H9 (cell line): Measurements from ENCODE around the gene FOXN4. TPM values are rescaled to one million over a fixed set of nuclear protein-coding genes. Genes with fewer than 3 reads are reported as not detected.
A peak's percentile ranks its signal among the peaks of the same experiment; 100 is the strongest.

ENCODE experiments used
- DNase-seq: peaks from one replicate; pipeline ENCODE4 v3.0.0-alpha.2; 2017
- H2AFZ ChIP-seq: one replicate; pipeline ENCODE4 v1.6.1; 2013; ENCODE audit warnings: mild to moderate bottlenecking, low read length, control low read depth, moderate library complexity
- H2AK5ac ChIP-seq: 2 replicates; pipeline ENCODE4 v1.6.1; 2013; ENCODE audit warnings: low read length, control low read depth, mixed read lengths; ENCODE audit not compliant: insufficient read length
- H2BK120ac ChIP-seq: one replicate; pipeline ENCODE4 v1.6.1; 2013; ENCODE audit warnings: low read depth, mild to moderate bottlenecking, low read length, control low read depth, inconsistent platforms; ENCODE audit not compliant: poor library complexity, severe bottlenecking
- H2BK12ac ChIP-seq: 2 replicates; pipeline ENCODE4 v1.6.1; 2013; ENCODE audit warnings: low read length, control low read depth, mixed read lengths, low read depth; ENCODE audit not compliant: insufficient read length
- H2BK15ac ChIP-seq: 2 replicates; pipeline ENCODE4 v1.6.1; 2013; ENCODE audit warnings: low read depth, low read length, control low read depth
- H2BK20ac ChIP-seq: one replicate; pipeline ENCODE4 v1.6.1; 2013; ENCODE audit warnings: low read depth, mild to moderate bottlenecking, low read length, control low read depth, inconsistent platforms; ENCODE audit not compliant: poor library complexity, severe bottlenecking
- H2BK5ac ChIP-seq: 2 replicates; pipeline ENCODE4 v1.6.1; 2013; ENCODE audit warnings: low read length, control low read depth, mixed read lengths; ENCODE audit not compliant: insufficient read length
- H3K14ac ChIP-seq: 2 replicates; pipeline ENCODE4 v1.6.1; 2013; ENCODE audit warnings: low read length, control low read depth; ENCODE audit not compliant: insufficient read depth
- H3K18ac ChIP-seq: 2 replicates; pipeline ENCODE4 v1.6.1; 2013; ENCODE audit warnings: low read depth, mild to moderate bottlenecking, mixed read lengths, low read length, control low read depth; ENCODE audit not compliant: insufficient read length
- H3K23ac ChIP-seq: 2 replicates; pipeline ENCODE4 v1.6.1; 2013; ENCODE audit warnings: low read length, control low read depth, mixed read lengths, low read depth; ENCODE audit not compliant: insufficient read length
- H3K23me2 ChIP-seq: 2 replicates; pipeline ENCODE4 v1.6.1; 2013; ENCODE audit warnings: low read depth, mild to moderate bottlenecking, mixed read lengths, low read length, control low read depth; ENCODE audit not compliant: insufficient read length, poor library complexity, severe bottlenecking
- H3K27ac ChIP-seq: 2 replicates; pipeline ENCODE4 v1.5.1; 2013; ENCODE audit warnings: low read length, control low read depth, mixed read lengths, low read depth; ENCODE audit not compliant: insufficient read length
- H3K27me3 ChIP-seq: 2 replicates; pipeline ENCODE4 v1.6.1; 2013; ENCODE audit warnings: low read length, control low read depth, inconsistent platforms; ENCODE audit not compliant: insufficient read depth
- H3K4ac ChIP-seq: 2 replicates; pipeline ENCODE4 v1.6.1; 2013; ENCODE audit warnings: low read depth, mild to moderate bottlenecking, control low read depth, inconsistent platforms, low read length, moderate library complexity
- H3K4me1 ChIP-seq: 2 replicates; pipeline ENCODE4 v1.6.1; 2013; ENCODE audit warnings: low read length, control low read depth, inconsistent platforms; ENCODE audit not compliant: insufficient read depth
- H3K4me2 ChIP-seq: 2 replicates; pipeline ENCODE4 v1.6.1; 2013; ENCODE audit warnings: low read length, control low read depth, mixed read lengths; ENCODE audit not compliant: insufficient read length, insufficient read depth
- H3K56ac ChIP-seq: 2 replicates; pipeline ENCODE4 v1.6.1; 2013; ENCODE audit warnings: low read depth, mild to moderate bottlenecking, mixed read lengths, low read length, control low read depth; ENCODE audit not compliant: insufficient read length
- H3K79me1 ChIP-seq: 2 replicates; pipeline ENCODE4 v1.6.1; 2013; ENCODE audit warnings: low read depth, mild to moderate bottlenecking, moderate library complexity, low read length, control low read depth, inconsistent platforms; ENCODE audit not compliant: insufficient read depth, poor library complexity, severe bottlenecking
- H3K79me2 ChIP-seq: 2 replicates; pipeline ENCODE4 v1.6.1; 2013; ENCODE audit warnings: low read length, control low read depth, inconsistent platforms; ENCODE audit not compliant: insufficient read depth
- H3K9ac ChIP-seq: 2 replicates; pipeline ENCODE4 v1.6.1; 2013; ENCODE audit warnings: low read length, control low read depth, mixed read lengths; ENCODE audit not compliant: insufficient read length; ENCODE audit errors: extremely low read depth
- H3K9me3 ChIP-seq: one replicate; pipeline ENCODE4 v1.6.1; 2013; ENCODE audit warnings: low read depth, low read length, inconsistent platforms; ENCODE audit not compliant: control insufficient read depth
- H3T11ph ChIP-seq: one replicate; pipeline ENCODE4 v1.6.1; 2013; ENCODE audit warnings: mild to moderate bottlenecking, low read length, control low read depth, inconsistent platforms
- H4K20me1 ChIP-seq: one replicate; pipeline ENCODE4 v1.6.1; 2013; ENCODE audit not compliant: control insufficient read depth, insufficient read length, insufficient read depth
- H4K5ac ChIP-seq: 2 replicates; pipeline ENCODE4 v1.6.1; 2013; ENCODE audit warnings: low read depth, mild to moderate bottlenecking, mixed read lengths, low read length, control low read depth; ENCODE audit not compliant: insufficient read length
- H4K8ac ChIP-seq: replicated peaks from 2 replicates; pipeline ENCODE4 v1.6.1; 2013; ENCODE audit warnings: low read length, control low read depth, mixed read lengths, low read depth; ENCODE audit not compliant: insufficient read length
- H4K91ac ChIP-seq: 2 replicates; pipeline ENCODE4 v1.6.1; 2013; ENCODE audit warnings: low read depth, mild to moderate bottlenecking, moderate library complexity, mixed read lengths, low read length, control low read depth; ENCODE audit not compliant: insufficient read length
- H3K27ac Mint-ChIP-seq, 3 experiments: 2 replicates in 2 of 3; 3 replicates in 1 of 3; pipeline ENCODE4 v1.8.0; 2020 to 2021; ENCODE audit warnings: mixed read lengths in 3 of 3, mild to moderate bottlenecking in 1 of 3, moderate library complexity in 1 of 3
- H3K27me3 Mint-ChIP-seq: 2 replicates; pipeline ENCODE4 v1.8.0; 2021; ENCODE audit warnings: low read depth, mild to moderate bottlenecking, moderate library complexity, mixed read lengths
- H3K36me3 Mint-ChIP-seq, 3 experiments: 2 replicates in 2 of 3; 3 replicates in 1 of 3; pipeline ENCODE4 v1.8.0; 2020 to 2021; ENCODE audit warnings: low read depth in 3 of 3, mixed read lengths in 3 of 3; ENCODE audit not compliant: insufficient read depth in 1 of 3
- H3K4me1 Mint-ChIP-seq, 2 experiments: 2 replicates each; pipeline ENCODE4 v1.8.0; 2020; ENCODE audit warnings: mixed read lengths in 2 of 2
- H3K4me3 Mint-ChIP-seq, 2 experiments: 2 replicates in 1 of 2; 3 replicates in 1 of 2; pipeline ENCODE4 v1.8.0; 2020 to 2021; ENCODE audit warnings: mild to moderate bottlenecking in 2 of 2, mixed read lengths in 2 of 2, moderate library complexity in 1 of 2
- H3K9me3 Mint-ChIP-seq, 2 experiments: 2 replicates in 1 of 2; 3 replicates in 1 of 2; pipeline ENCODE4 v1.8.0; 2020; ENCODE audit warnings: mild to moderate bottlenecking in 2 of 2, mixed read lengths in 2 of 2, moderate library complexity in 1 of 2
- WGBS: extraction: QIAGEN DNeasy Blood & Tissue Kit; methylation state at CpG from one replicate; pipeline ENCODE4 v1.1.7; 2013; ENCODE audit warnings: missing lambda C conversion rate, low lambda C conversion rate, mixed read lengths; ENCODE audit not compliant: insufficient read length; ENCODE audit errors: extremely low coverage; 5-methylcytosine and 5-hydroxymethylcytosine counted together
- total RNA-seq: library from RNA; stranded (reverse); gene quantifications from 2 replicates; pipeline ENCODE4 v1.2.1, GENCODE V29; 2021
- TF ChIP-seq, protein P1 (sequence below): fragments of 200-600 bp; sonication (generic); conservative IDR thresholded peaks from 3 replicates; pipeline ENCODE4 v1.8.0; 2021; ENCODE audit warnings: antibody characterized with exemption, mild to moderate bottlenecking

Gene FOXN4
- total RNA-seq, 1 experiment from 2014 or later, result 0.39 TPM

DNA sequence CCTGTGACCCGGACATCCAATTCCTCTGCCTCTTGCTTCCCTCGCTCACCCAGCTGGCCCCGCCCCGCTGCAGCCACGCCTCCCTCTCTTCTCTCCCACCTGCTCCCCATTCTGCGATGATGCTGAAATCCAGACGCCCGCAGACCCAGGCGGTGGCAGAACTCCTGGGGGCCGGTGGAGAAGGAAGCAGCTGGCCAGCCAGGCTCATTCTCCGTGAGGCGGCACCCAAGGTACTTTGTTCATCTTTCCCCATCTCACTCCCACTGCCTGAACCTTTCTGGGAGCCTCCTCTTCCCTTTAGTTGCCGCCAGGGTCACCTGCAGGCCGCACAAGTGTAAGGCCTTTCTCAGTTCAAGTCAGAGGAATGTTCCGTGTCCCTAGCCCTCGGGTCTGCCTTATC is 35.7 kb downstream of the FOXN4 start:
- no CpG with 5 or more reads among the region's 16 CpGs for WGBS
- Histone ChIP-seq H3K14ac (no peak overlapping the region), H4K5ac (no peak overlapping the region), H3K79me1 (no peaks in the 10 kb centered on the region), H4K8ac (no peak overlapping the region), H3K27me3 (no peaks in the 10 kb centered on the region), H3K23ac (no peak overlapping the region), H3K9me3 (no peaks in the 10 kb centered on the region), H2AK5ac (no peak overlapping the region), H4K91ac (no peak overlapping the region), H3K4me2 (peak overlapping the region; percentile 34), H3K4me1 (no peaks in the 10 kb centered on the region; the same call in 1 of the 2 replicates), H2BK120ac (no peak overlapping the region), H3K9ac (no peak overlapping the region), H4K20me1 (no peaks in the 10 kb centered on the region), H2BK5ac (no peak overlapping the region), H2AFZ (no peak overlapping the region), H3K27ac (no peak overlapping the region), H3K4ac (no peak overlapping the region), H2BK15ac (no peak overlapping the region), H3K56ac (no peak overlapping the region), H3K23me2 (peaks cover 3% of the 10 kb centered on the region), H3K79me2 (no peaks in the 10 kb centered on the region), H3T11ph (no peak overlapping the region), H2BK12ac (no peak overlapping the region), H3K18ac (no peak overlapping the region), H2BK20ac (no peak overlapping the region)
- DNase-seq, result peak; percentile 85
- Mint-ChIP-seq H3K4me1 (peaks cover 14 to 16% of the 10 kb centered on the region in 2 experiments), H3K36me3 (peaks cover 0 to 7% (median 3%) of the 10 kb centered on the region in 3 experiments; a peak in 5 of 7 replicates), H3K27me3 (peaks cover 12% of the 10 kb centered on the region), H3K27ac (no peak overlapping the region), H3K4me3 (peak overlapping the region in 1 of 2 experiments; percentile 31; a peak in 3 of 5 replicates), H3K9me3 (peaks cover 4 to 6% of the 10 kb centered on the region in 2 experiments; a peak in 3 of 5 replicates)
- TF ChIP-seq, protein P1, sequence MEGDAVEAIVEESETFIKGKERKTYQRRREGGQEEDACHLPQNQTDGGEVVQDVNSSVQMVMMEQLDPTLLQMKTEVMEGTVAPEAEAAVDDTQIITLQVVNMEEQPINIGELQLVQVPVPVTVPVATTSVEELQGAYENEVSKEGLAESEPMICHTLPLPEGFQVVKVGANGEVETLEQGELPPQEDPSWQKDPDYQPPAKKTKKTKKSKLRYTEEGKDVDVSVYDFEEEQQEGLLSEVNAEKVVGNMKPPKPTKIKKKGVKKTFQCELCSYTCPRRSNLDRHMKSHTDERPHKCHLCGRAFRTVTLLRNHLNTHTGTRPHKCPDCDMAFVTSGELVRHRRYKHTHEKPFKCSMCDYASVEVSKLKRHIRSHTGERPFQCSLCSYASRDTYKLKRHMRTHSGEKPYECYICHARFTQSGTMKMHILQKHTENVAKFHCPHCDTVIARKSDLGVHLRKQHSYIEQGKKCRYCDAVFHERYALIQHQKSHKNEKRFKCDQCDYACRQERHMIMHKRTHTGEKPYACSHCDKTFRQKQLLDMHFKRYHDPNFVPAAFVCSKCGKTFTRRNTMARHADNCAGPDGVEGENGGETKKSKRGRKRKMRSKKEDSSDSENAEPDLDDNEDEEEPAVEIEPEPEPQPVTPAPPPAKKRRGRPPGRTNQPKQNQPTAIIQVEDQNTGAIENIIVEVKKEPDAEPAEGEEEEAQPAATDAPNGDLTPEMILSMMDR, result peak; percentile 26; the same call in 2 of the 3 replicates
